ENCODE data around the gene LCE1F.

The LCE1F gene

GRCh38 chr1:152758636-152759035 is 16.3 kb upstream of the LCE1F start:
- Histone ChIP-seq H3K9me3 (ENCODE audit: control insufficient read depth, insufficient read depth, low read length) (no peaks in the 10 kb centered on the region), H3K36me3 (ENCODE audit: insufficient read depth, low read length) (no peaks in the 10 kb centered on the region), H3K9ac (ENCODE audit: low read depth, low read length) (no peak overlapping the region), H3K4me1 (ENCODE audit: insufficient read depth, low read length) (no peaks in the 10 kb centered on the region)

- Histone ChIP-seq H3K9ac (ENCODE audit: low read depth, low read length) (no peak overlapping the region), H3K4me1 (ENCODE audit: insufficient read depth, low read length) (no peaks in the 10 kb centered on the region), H3K36me3 (ENCODE audit: insufficient read depth, low read length) (no peaks in the 10 kb centered on the region), H3K9me3 (ENCODE audit: control insufficient read depth, insufficient read depth, low read length) (no peaks in the 10 kb centered on the region)
Observed at GRCh38 chr1:152759453-152760173, 15.3 kb upstream of the LCE1F start.

GRCh38 chr1:152760551-152761190 is 14.3 kb upstream of the LCE1F start:
- Histone ChIP-seq H3K9ac (ENCODE audit: low read depth, low read length) (no peak overlapping the region), H3K4me1 (ENCODE audit: insufficient read depth, low read length) (no peaks in the 10 kb centered on the region), H3K9me3 (ENCODE audit: control insufficient read depth, insufficient read depth, low read length) (no peaks in the 10 kb centered on the region), H3K36me3 (ENCODE audit: insufficient read depth, low read length) (no peaks in the 10 kb centered on the region)

GRCh38 chr1:152761609-152762213 is 13.2 kb upstream of the LCE1F start:
- H3K9ac ChIP-seq (ENCODE audit: low read depth, low read length): no peak overlapping the region
- H3K36me3 ChIP-seq (ENCODE audit: insufficient read depth, low read length): no peaks in the 10 kb centered on the region
- no peaks in the 10 kb centered on the region for H3K4me1 ChIP-seq (ENCODE audit: insufficient read depth, low read length)
- no peaks in the 10 kb centered on the region for H3K9me3 ChIP-seq (ENCODE audit: control insufficient read depth, insufficient read depth, low read length)

GRCh38 chr1:152768847-152769533 is 6.0 kb upstream of the LCE1F start:
- H3K36me3 ChIP-seq (ENCODE audit: insufficient read depth, low read length): no peaks in the 10 kb centered on the region
- no peaks in the 10 kb centered on the region for H3K9me3 ChIP-seq (ENCODE audit: control insufficient read depth, insufficient read depth, low read length)
- no peaks in the 10 kb centered on the region for H3K4me1 ChIP-seq (ENCODE audit: insufficient read depth, low read length)
- no peak overlapping the region for H3K9ac ChIP-seq (ENCODE audit: low read depth, low read length)

- Histone ChIP-seq H3K9me3 (ENCODE audit: control insufficient read depth, insufficient read depth, low read length) (no peaks in the 10 kb centered on the region), H3K4me1 (ENCODE audit: insufficient read depth, low read length) (no peaks in the 10 kb centered on the region), H3K36me3 (ENCODE audit: insufficient read depth, low read length) (no peaks in the 10 kb centered on the region), H3K9ac (ENCODE audit: low read depth, low read length) (no peak overlapping the region)
Observed at GRCh38 chr1:152770411-152770810, 4.5 kb upstream of the LCE1F start.

- Histone ChIP-seq H3K4me1 (ENCODE audit: insufficient read depth, low read length) (no peaks in the 10 kb centered on the region), H3K9ac (ENCODE audit: low read depth, low read length) (no peak overlapping the region), H3K36me3 (ENCODE audit: insufficient read depth, low read length) (no peaks in the 10 kb centered on the region), H3K9me3 (ENCODE audit: control insufficient read depth, insufficient read depth, low read length) (no peaks in the 10 kb centered on the region)
Observed at GRCh38 chr1:152776361-152776760, 1.4 kb downstream of the LCE1F start.

GRCh38 chr1:152777510-152778137 is 2.7 kb downstream of the LCE1F start:
- no peaks in the 10 kb centered on the region for H3K36me3 ChIP-seq (ENCODE audit: insufficient read depth, low read length)
- H3K4me1 ChIP-seq (ENCODE audit: insufficient read depth, low read length): no peaks in the 10 kb centered on the region
- no peak overlapping the region for H3K9ac ChIP-seq (ENCODE audit: low read depth, low read length)
- H3K9me3 ChIP-seq (ENCODE audit: control insufficient read depth, insufficient read depth, low read length): no peaks in the 10 kb centered on the region

GRCh38 chr1:152783095-152783494 is 8.2 kb downstream of the LCE1F start:
- Histone ChIP-seq H3K9ac (ENCODE audit: low read depth, low read length) (no peak overlapping the region), H3K4me1 (ENCODE audit: insufficient read depth, low read length) (peaks cover 8% of the 10 kb centered on the region; the same call in 1 of the 2 replicates), H3K36me3 (ENCODE audit: insufficient read depth, low read length) (no peaks in the 10 kb centered on the region), H3K9me3 (ENCODE audit: control insufficient read depth, insufficient read depth, low read length) (no peaks in the 10 kb centered on the region)

GRCh38 chr1:152786077-152786476 is 11.1 kb downstream of the LCE1F start, which contains the start of gene LCE1E:
TSS of gene LCE1E (plus strand) at chr1:152786257. CDS start at chr1:152787300, 1,043 bp downstream.
- no peak within 1 kb of the TSS for H3K9ac ChIP-seq (ENCODE audit: low read depth, low read length)
- peaks cover 8% of the 10 kb centered on the region; the same call in 1 of the 2 replicates for H3K4me1 ChIP-seq (ENCODE audit: insufficient read depth, low read length)
- no peaks in the 10 kb centered on the region for H3K9me3 ChIP-seq (ENCODE audit: control insufficient read depth, insufficient read depth, low read length)
- H3K36me3 ChIP-seq (ENCODE audit: insufficient read depth, low read length): no peaks in the 10 kb centered on the region

- Histone ChIP-seq H3K9me3 (ENCODE audit: control insufficient read depth, insufficient read depth, low read length) (no peaks in the 10 kb centered on the region), H3K9ac (ENCODE audit: low read depth, low read length) (no peak overlapping the region), H3K4me1 (ENCODE audit: insufficient read depth, low read length) (no peaks in the 10 kb centered on the region)
Observed at GRCh38 chr1:152795686-152796085, 20.7 kb downstream of the LCE1F start.

GRCh38 chr1:152796421-152796820 is 21.5 kb downstream of the LCE1F start, which contains the start of gene LCE1D:
TSS of gene LCE1D (plus strand) at chr1:152796721. CDS start at chr1:152797795, 1,074 bp downstream.
- no peak within 1 kb of the TSS for H3K9ac ChIP-seq (ENCODE audit: low read depth, low read length)
- no peaks in the 10 kb centered on the region for H3K4me1 ChIP-seq (ENCODE audit: insufficient read depth, low read length)
- no peaks in the 10 kb centered on the region for H3K36me3 ChIP-seq (ENCODE audit: insufficient read depth, low read length)
- H3K9me3 ChIP-seq (ENCODE audit: control insufficient read depth, insufficient read depth, low read length): no peaks in the 10 kb centered on the region

More at GRCh38 chr1:152795686-152796085, 20.7 kb downstream of the LCE1F start:
- no peaks in the 10 kb centered on the region for H3K36me3 ChIP-seq (ENCODE audit: insufficient read depth, low read length)

GRCh38 chr1:152801333-152801732 is 26.4 kb downstream of the LCE1F start:
- Histone ChIP-seq H3K4me1 (ENCODE audit: insufficient read depth, low read length) (no peaks in the 10 kb centered on the region), H3K9ac (ENCODE audit: low read depth, low read length) (no peak overlapping the region), H3K9me3 (ENCODE audit: control insufficient read depth, insufficient read depth, low read length) (no peaks in the 10 kb centered on the region), H3K36me3 (ENCODE audit: insufficient read depth, low read length) (no peaks in the 10 kb centered on the region)

- Histone ChIP-seq H3K9ac (ENCODE audit: low read depth, low read length) (no peak within 1 kb of the TSS), H3K36me3 (ENCODE audit: insufficient read depth, low read length) (no peaks in the 10 kb centered on the region), H3K9me3 (ENCODE audit: control insufficient read depth, insufficient read depth, low read length) (no peaks in the 10 kb centered on the region), H3K4me1 (ENCODE audit: insufficient read depth, low read length) (no peaks in the 10 kb centered on the region)
Observed at GRCh38 chr1:152806576-152806975, 31.6 kb downstream of the LCE1F start, which contains the start of gene LCE1C. TSS of gene LCE1C (minus strand) at chr1:152806651. CDS start at chr1:152805478, 1,173 bp downstream.
